Keratinocyte (primary cell): ENCODE measurements around the gene SNRPB. TPM values are rescaled to one million over a fixed set of nuclear protein-coding genes. Genes with fewer than 3 reads are reported as not detected.

Experiments
- DNase-seq: peaks from one replicate; pipeline ENCODE4 v3.0.0-alpha.2; 2011; ENCODE audit warnings: low read depth, missing footprints, low spot score
- FAIRE-seq: peaks from 2 replicates; lab custom pipeline; 2011; peaks lifted over from hg19 to GRCh38; lab: Jason Lieb, UNC
- H2AFZ ChIP-seq: 2 replicates; pipeline ENCODE4 v1.6.0; 2012; ENCODE audit warnings: low read length, control low read depth, inconsistent platforms; ENCODE audit not compliant: control insufficient read depth
- H3K27ac ChIP-seq: 2 replicates; pipeline ENCODE4 v1.5.1; 2011; ENCODE audit warnings: low read length; ENCODE audit not compliant: control insufficient read depth, insufficient read depth
- H3K27me3 ChIP-seq: 3 replicates; pipeline ENCODE4 v1.6.0; 2011; ENCODE audit warnings: low read length; ENCODE audit not compliant: control insufficient read depth, insufficient read depth; ENCODE audit errors: extremely low read depth
- H3K36me3 ChIP-seq, 2 experiments: 2 replicates in 1 of 2; 3 replicates in 1 of 2; pipeline ENCODE4 v1.5.1; 2011; ENCODE audit warnings: low read length in 2 of 2, mild to moderate bottlenecking in 1 of 2; ENCODE audit not compliant: control insufficient read depth in 2 of 2, insufficient read depth in 2 of 2; ENCODE audit errors: extremely low read depth in 1 of 2
- H3K4me1 ChIP-seq: 3 replicates; pipeline ENCODE4 v1.5.1; 2011; ENCODE audit warnings: low read length; ENCODE audit not compliant: control insufficient read depth, insufficient read depth; ENCODE audit errors: extremely low read depth
- H3K4me2 ChIP-seq: 3 replicates; pipeline ENCODE4 v1.6.0; 2011; ENCODE audit warnings: low read depth, low read length; ENCODE audit not compliant: control insufficient read depth, insufficient read depth; ENCODE audit errors: extremely low read depth
- H3K4me3 ChIP-seq, 3 experiments: fragments of 200-600 bp in 1 of 3; sonication (generic) in 1 of 3; 2 replicates in 2 of 3; 3 replicates in 1 of 3; pipeline ENCODE4 v1.5.1; 2011 to 2016; ENCODE audit warnings: low read length in 3 of 3, mild to moderate bottlenecking in 3 of 3, control low read depth in 2 of 3, inconsistent platforms in 1 of 3, low read depth in 1 of 3, mixed read lengths in 1 of 3, mixed run types in 1 of 3, moderate library complexity in 1 of 3; ENCODE audit not compliant: control insufficient read depth in 2 of 3, insufficient read depth in 2 of 3; ENCODE audit errors: extremely low read depth in 1 of 3
- H3K79me2 ChIP-seq: 2 replicates; pipeline ENCODE4 v1.6.0; 2012; ENCODE audit warnings: low read length; ENCODE audit not compliant: control insufficient read depth, insufficient read depth
- H3K9ac ChIP-seq: 3 replicates; pipeline ENCODE4 v1.6.0; 2011; ENCODE audit warnings: low read length; ENCODE audit not compliant: control insufficient read depth, insufficient read depth; ENCODE audit errors: extremely low read depth
- H3K9me1 ChIP-seq: 3 replicates; pipeline ENCODE4 v1.6.0; 2011; ENCODE audit warnings: low read length; ENCODE audit not compliant: control insufficient read depth, insufficient read depth; ENCODE audit errors: extremely low read depth
- H3K9me3 ChIP-seq: 2 replicates; pipeline ENCODE4 v1.5.1; 2012; ENCODE audit warnings: low read depth, low read length; ENCODE audit not compliant: control insufficient read depth
- H4K20me1 ChIP-seq: 3 replicates; pipeline ENCODE4 v1.6.0; 2011; ENCODE audit warnings: low read length; ENCODE audit not compliant: control insufficient read depth, insufficient read depth; ENCODE audit errors: extremely low read depth
- CTCF ChIP-seq, 3 experiments: IDR thresholded peaks in 1 of 3; conservative IDR thresholded peaks in 1 of 3; optimal IDR thresholded peaks in 1 of 3; 2 replicates in 2 of 3; 3 replicates in 1 of 3; pipeline versions ENCODE3 to v1.5.1; 2011; ENCODE audit warnings: low read length in 3 of 3, mild to moderate bottlenecking in 3 of 3, moderate library complexity in 2 of 3, control low read depth in 1 of 3, inconsistent platforms in 1 of 3; ENCODE audit not compliant: insufficient read depth in 2 of 3; ENCODE audit errors: extremely low read depth in 1 of 3
- EZH2 ChIP-seq: IDR thresholded peaks from one replicate; pipeline ENCODE4 v1.6.1; 2012; ENCODE audit warnings: inconsistent platforms, mild to moderate bottlenecking, low read length, moderate library complexity
- dilution Hi-C: fragments of 300-500 bp; cut with MboI; formaldehyde crosslinking; loops from one replicate; pipeline ENCODE4 v1.7.0; 2020; ENCODE audit warnings: low sequenced_read_pairs; ENCODE audit not compliant: extremely low pct_ligation_motif_present
- polyA minus RNA-seq, 3 experiments: library from RNA; depleted of rRNA, polyadenylated mRNA; stranded (reverse); fragments of >200 nt; gene quantifications; 1 replicate in 1 of 3; 2 replicates in 1 of 3; 3 replicates in 1 of 3; pipeline ENCODE4 v1.2.3, GENCODE V29; 2011
- polyA plus RNA-seq, 5 experiments: library from polyadenylated mRNA; depleted of rRNA in 3 of 5; stranded (reverse) in 3 of 5; stranded (forward) in 1 of 5; unstranded in 1 of 5; fragments of >200 nt; gene quantifications; 1 replicate in 1 of 5; 2 replicates in 3 of 5; 3 replicates in 1 of 5; pipeline versions ENCODE4 v1.2.1 to v1.2.3, GENCODE V29; 2011 to 2012; ENCODE audit warnings: missing spikeins in 2 of 5, low read depth in 1 of 5, low replicate concordance in 1 of 5

Gene SNRPB
- polyA plus RNA-seq (149 to 209 TPM (median 199 TPM) in 3 replicates), polyA minus RNA-seq (49.4 to 63.1 TPM (median 50.7 TPM) in 3 replicates)
- 204 TPM for polyA plus RNA-seq (2011; ENCODE audit: low read depth)
- polyA plus RNA-seq (2011; cell fraction: cytosol; rRNA removed) = 87.8 and 149 TPM in 2 replicates
- 86.3 and 96.9 TPM in 2 replicates for polyA plus RNA-seq (2011; cell fraction: nucleus; rRNA removed)
- polyA plus RNA-seq (2012; ENCODE audit: low replicate concordance) = 110 and 165 TPM in 2 replicates
- polyA minus RNA-seq (2011; cell fraction: cytosol; rRNA and poly(A)+ RNA removed) = 78.1 TPM
- polyA minus RNA-seq (2011; cell fraction: nucleus; rRNA and poly(A)+ RNA removed) = 18.5 and 20.8 TPM in 2 replicates

DNA sequence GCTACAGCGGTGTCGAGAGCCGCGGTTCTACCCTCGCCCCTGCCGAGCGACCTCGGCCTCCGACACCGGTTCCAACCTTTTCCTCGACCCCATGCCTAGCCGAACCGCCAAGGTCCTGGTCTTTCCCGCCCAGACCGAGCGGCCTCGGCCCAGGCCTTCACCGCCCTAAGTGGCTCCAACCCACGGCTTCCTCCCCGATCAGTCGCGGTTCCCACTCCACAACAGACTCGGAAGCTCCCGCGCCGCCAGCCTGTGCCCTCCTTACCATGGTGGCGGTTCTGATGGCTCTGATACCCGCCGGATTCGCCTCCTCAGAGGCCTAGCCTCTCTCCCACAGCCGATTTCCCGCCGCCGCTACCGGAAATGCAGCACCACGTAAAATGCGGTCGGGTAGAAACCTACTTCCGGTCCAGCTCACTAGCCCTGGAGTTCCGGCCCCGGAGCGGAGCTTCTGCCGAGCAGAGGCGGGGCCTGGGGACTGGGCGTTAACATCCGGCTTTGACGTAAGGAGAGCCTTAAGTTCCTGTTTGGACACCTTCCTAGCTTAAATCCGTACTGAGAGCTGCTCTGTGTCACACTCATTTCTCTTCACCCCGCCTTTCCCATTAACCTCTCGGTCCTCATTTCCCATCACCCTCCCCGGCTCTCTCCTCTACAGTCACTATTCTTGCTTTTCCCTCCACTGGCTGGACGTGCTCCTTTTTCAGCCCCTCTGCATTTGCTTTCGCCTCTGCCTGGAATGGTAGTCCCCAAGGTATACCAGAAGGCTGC is at the start of gene SNRPB:
TSS of gene SNRPB (minus strand) at position 367 of the 771 bp plus-strand sequence. CDS start at position 268, 99 bp downstream.
- peak within 1 kb of the TSS; percentile 96 for H3K27ac ChIP-seq
- peak; percentile 94 for FAIRE-seq
- peaks cover 15 to 29% of the 10 kb centered on the region in 2 experiments for H3K36me3 ChIP-seq
- no peaks in the 10 kb centered on the region for H3K27me3 ChIP-seq
- H3K4me2 ChIP-seq = peak within 1 kb of the TSS; percentile 91
- peaks cover 25% of the 10 kb centered on the region for H4K20me1 ChIP-seq
- H3K4me3 ChIP-seq = peak within 1 kb of the TSS; percentile 75 to 94 (median 81)
- H3K4me1 ChIP-seq = peaks cover 26% of the 10 kb centered on the region
- DNase-seq = peak; percentile 95
- H3K79me2 ChIP-seq = peaks cover 49% of the 10 kb centered on the region
- H3K9ac ChIP-seq = peak within 1 kb of the TSS; percentile 99
- TF ChIP-seq EZH2 = no peak
- H2AFZ ChIP-seq = peak within 1 kb of the TSS; percentile 94
- H3K9me1 ChIP-seq = no peaks in the 10 kb centered on the region
- H3K9me3 ChIP-seq = no peaks in the 10 kb centered on the region
- dilution Hi-C loops = no loop called here

- Histone ChIP-seq H4K20me1 (no peaks in the 10 kb centered on the region), H3K79me2 (no peaks in the 10 kb centered on the region), H3K9ac (no peak overlapping the region), H3K36me3 (no peaks in the 10 kb centered on the region), H3K4me2 (no peak overlapping the region), H3K27ac (no peak overlapping the region), H3K27me3 (no peaks in the 10 kb centered on the region), H3K9me1 (no peaks in the 10 kb centered on the region), H3K9me3 (no peaks in the 10 kb centered on the region), H3K4me1 (no peaks in the 10 kb centered on the region), H3K4me3 (no peak overlapping the region), H2AFZ (no peak overlapping the region)
- FAIRE-seq (no peak), DNase-seq (no peak)
- dilution Hi-C loops = no loop called here
- TF ChIP-seq EZH2 = no peak
- TF ChIP-seq CTCF (optimal IDR thresholded peaks at IDR 0.05 in 1 of 3, IDR thresholded peaks at IDR 0.05 in 1 of 3, conservative IDR thresholded peaks at IDR 0.05 in 1 of 3; ENCODE audit: extremely low read depth in 1 of 3, insufficient read depth in 2 of 3, low read length in 3 of 3) = no peak
Observed at GRCh38 chr20:2519115-2519809, 48.7 kb upstream of the SNRPB start.
